HL-60 (cell line): ENCODE data around the gene SLC26A3.

Experiments
- DNase-seq, 2 experiments: peaks; one replicate each; pipeline ENCODE4 v3.0.0-alpha.2; 2010 to 2020; ENCODE audit warnings: low read depth in 1 of 2, low spot score in 1 of 2
- H3K27ac ChIP-seq: fragments of 250-450 bp; sonication (Bioruptor Pico); replicated peaks from 2 replicates; pipeline ENCODE4 v1.5.1; 2020; ENCODE audit warnings: mild to moderate bottlenecking, moderate library complexity
- H3K27me3 ChIP-seq: fragments of 250-450 bp; sonication (Bioruptor Pico); 2 replicates; pipeline ENCODE4 v1.5.1; 2021; ENCODE audit warnings: mild to moderate bottlenecking, moderate library complexity; ENCODE audit not compliant: insufficient read depth, poor library complexity, severe bottlenecking
- H3K4me3 ChIP-seq: replicated peaks from 2 replicates; pipeline ENCODE4 v1.5.1; 2011; ENCODE audit warnings: mild to moderate bottlenecking, control low read depth, low read length; ENCODE audit not compliant: insufficient read depth
- CTCF ChIP-seq: IDR thresholded peaks from one replicate; pipeline ENCODE4 v1.5.1; 2011; ENCODE audit warnings: low read length, control low read depth, inconsistent platforms; ENCODE audit not compliant: insufficient read depth
- GABPA ChIP-seq: IDR thresholded peaks from 2 replicates; pipeline ENCODE4 v1.6.1; 2012; ENCODE audit warnings: low read depth
- POLR2AphosphoS5 ChIP-seq: IDR thresholded peaks from 2 replicates; pipeline ENCODE4 v1.6.1; 2012; ENCODE audit warnings: low read depth
- REST ChIP-seq: IDR thresholded peaks from 2 replicates; pipeline ENCODE4 v1.6.1; 2012; ENCODE audit warnings: low read depth; ENCODE audit not compliant: insufficient replicate concordance
- SPI1 ChIP-seq: IDR thresholded peaks from 2 replicates; pipeline ENCODE4 v1.6.1; 2012; ENCODE audit warnings: low read depth, mild to moderate bottlenecking, borderline replicate concordance

The SLC26A3 gene

DNA sequence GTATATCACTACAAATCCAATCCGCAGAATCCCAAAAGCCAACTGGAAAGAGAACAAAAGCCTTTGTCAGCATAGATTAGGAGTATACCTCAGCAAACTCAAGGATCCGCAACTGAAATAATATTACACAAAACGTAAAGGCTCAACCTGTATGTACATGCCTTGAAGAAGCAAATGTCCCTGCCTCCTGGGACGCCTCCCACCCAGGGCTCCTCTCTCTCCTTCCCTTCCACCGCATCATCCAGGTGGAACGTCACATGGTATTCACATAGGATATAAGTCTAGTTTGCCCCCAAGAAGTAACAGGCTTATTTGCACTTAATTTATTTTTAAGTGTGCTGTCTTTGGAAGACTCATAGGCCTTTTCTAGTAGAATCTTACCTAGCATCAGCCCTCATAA, 13.4 kb downstream of the SLC26A3 start:
- TF ChIP-seq REST (no peak), GABPA (no peak), CTCF (no peak), POLR2AphosphoS5 (no peak), SPI1 (no peak)
- H3K4me3 ChIP-seq, result no peak overlapping the region
- peaks cover 2% of the 10 kb centered on the region for H3K27me3 ChIP-seq
- DNase-seq, result no peak
- no peak overlapping the region for H3K27ac ChIP-seq

- no peak for TF ChIP-seq REST
- DNase-seq, result no peak
- Histone ChIP-seq H3K27ac (no peak overlapping the region), H3K4me3 (no peak overlapping the region), H3K27me3 (peaks cover 2% of the 10 kb centered on the region)
These were observed 14.4 kb downstream of the SLC26A3 start for GRCh38 chr7:107788662-107789061.

DNA sequence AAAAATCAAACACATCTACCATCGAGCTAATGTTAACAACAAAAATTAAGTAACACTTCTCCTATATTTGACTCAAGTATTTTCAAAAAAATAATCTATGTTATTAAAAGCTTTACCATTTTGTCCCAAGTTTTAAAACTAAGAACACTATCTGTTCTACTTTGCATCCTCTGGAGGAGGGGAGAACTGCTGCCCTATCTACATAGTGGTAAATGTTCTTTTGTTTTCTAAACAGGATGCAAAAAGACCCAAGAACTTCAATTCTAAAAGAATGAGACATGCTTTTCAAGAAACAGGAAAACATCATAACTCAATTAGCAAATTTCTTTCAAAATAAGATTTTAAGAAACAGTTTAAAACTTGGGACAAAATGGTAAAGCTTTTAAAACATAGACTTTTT, 14.8 kb downstream of the SLC26A3 start:
- H3K27ac ChIP-seq, result no peak overlapping the region
- no peak overlapping the region for H3K4me3 ChIP-seq
- peaks cover 2% of the 10 kb centered on the region for H3K27me3 ChIP-seq
- DNase-seq, result no peak
- TF ChIP-seq SPI1 (no peak), CTCF (no peak), POLR2AphosphoS5 (no peak), REST (no peak), GABPA (no peak)

- peaks cover 2% of the 10 kb centered on the region for H3K27me3 ChIP-seq
These were observed 17.1 kb downstream of the SLC26A3 start for GRCh38 chr7:107785926-107786325.

More at GRCh38 chr7:107785926-107786325, 17.1 kb downstream of the SLC26A3 start:
- no peak for DNase-seq
- Histone ChIP-seq H3K4me3 (no peak overlapping the region), H3K27ac (no peak overlapping the region)
- no peak for TF ChIP-seq CTCF
